ENCODE measurements around the gene TXNDC9.
"Not testable (repeated sequence)": the region's sequence is repeated elsewhere in the genome, so short reads cannot be mapped to it uniquely, and the experiment has no call there.

The TXNDC9 gene

GRCh38 chr2:99335911-99336803, at the start of gene TXNDC9:
Gene TXNDC9 (minus strand): TSS chr2:99336333. CDS start chr2:99333210, 3,123 bp downstream.
- DNase-seq: peak; percentile 98

DNA sequence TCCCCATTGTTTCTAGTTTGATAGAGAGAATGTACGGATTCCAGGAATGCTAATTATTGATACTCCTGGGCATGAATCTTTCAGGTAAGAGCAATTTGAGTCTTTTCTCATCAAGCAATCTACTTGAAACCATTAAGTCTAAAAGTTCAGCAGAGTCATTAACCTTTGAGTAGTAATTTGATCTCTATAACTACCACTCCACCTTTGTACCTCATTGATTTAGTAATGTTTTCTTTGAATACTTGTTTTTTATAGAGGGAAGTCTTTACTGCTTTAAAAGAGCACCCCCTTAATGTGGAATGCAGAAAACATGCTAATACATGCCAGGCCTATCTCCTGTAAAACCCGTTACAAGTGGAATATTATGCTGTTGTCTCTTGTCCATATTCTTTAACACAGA, 46.0 kb upstream of the TXNDC9 start:
- no peak for DNase-seq

GRCh38 chr2:99380376-99381010, 44.4 kb upstream of the TXNDC9 start:
- DNase-seq: no peak

- DNase-seq: no peak
Observed at GRCh38 chr2:99377879-99378278, 41.7 kb upstream of the TXNDC9 start.

DNA sequence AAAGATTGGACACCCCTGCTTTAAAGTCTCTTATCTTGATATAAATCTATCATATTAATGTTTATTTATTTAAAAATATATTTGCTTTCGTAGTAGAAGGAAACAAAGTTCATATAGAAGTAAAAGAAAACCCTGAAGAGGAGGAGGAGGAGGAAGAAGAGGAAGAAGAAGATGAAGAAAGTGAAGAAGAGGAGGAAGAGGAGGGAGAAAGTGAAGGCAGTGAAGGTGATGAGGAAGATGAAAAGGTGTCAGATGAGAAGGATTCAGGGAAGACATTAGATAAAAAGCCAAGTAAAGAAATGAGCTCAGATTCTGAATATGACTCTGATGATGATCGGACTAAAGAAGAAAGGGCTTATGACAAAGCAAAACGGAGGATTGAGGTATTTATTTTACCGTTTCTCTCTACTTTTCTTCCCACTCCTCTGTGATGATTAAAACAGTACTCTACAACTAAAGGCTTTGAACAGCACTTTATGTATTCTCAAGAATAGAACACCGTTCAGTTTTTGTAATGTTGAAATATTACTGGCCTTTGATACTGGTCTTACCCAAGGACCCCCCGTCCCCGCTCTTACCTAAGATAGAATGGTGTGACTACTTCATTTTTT, 40.2 kb upstream of the TXNDC9 start:
- DNase-seq: no peak

GRCh38 chr2:99374747-99375146, 38.6 kb upstream of the TXNDC9 start:
- DNase-seq: no peak

DNA sequence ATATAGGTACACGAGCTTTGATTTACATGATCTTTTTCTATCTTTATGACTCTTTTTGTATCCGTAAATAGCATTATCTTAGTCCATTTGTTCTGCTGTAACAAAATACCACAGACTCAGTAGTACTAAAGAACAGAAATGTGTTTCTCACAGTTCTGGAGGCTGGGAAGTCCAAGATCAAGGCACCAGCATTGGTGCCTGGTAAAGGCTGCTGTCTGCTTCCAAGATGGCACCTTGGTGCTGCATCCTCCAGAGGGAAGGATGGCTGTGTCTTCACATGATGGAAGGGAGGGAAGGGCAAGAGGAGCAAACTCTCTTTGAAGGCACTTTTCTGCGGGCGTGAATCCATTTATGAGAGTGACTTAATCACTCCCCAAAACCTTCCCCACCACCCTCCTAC, 37.0 kb upstream of the TXNDC9 start:
- no peak for DNase-seq

GRCh38 chr2:99368854-99369253, 32.7 kb upstream of the TXNDC9 start:
- not testable (repeated sequence) for DNase-seq

DNA sequence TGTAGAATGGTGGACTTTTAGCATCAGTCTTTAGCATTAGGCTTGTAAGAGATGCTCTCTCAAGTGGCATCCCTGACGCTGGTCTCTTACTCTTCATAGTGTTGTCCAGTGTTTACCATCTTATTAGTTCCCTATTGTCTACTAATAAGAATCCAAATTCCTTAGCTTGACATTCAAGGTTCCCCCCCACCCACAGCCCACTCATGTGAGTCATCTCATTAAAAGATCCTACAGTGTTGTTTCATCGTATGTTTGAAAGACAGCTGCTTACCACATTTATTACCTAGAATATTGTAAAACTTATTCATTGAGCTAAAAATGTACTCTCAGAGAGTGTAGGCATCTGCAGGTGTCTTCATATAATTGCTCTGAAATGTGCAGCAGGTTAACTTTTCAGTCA, 29.5 kb upstream of the TXNDC9 start:
- DNase-seq: no peak

DNA sequence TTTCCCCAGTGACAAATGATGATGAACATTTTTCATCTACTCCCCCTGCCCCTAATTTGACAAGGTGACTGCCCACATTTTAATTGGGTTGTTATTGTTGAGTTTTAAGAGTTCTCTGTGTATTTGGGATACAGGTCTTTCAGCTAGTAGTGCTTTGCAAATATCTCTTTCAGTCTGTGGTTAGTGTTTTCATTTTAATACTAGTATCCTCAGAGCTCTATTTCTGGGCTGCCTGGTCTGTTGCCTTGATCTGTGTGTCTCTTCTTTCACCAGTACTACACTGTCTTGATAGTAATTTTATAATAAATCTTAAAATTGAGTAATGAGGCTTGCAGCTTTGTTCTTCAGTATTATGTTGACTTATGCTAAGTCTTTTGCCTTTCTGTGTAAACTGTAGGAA, 20.7 kb upstream of the TXNDC9 start:
- no peak for DNase-seq

- DNase-seq: not testable (repeated sequence)
Observed at GRCh38 chr2:99354825-99355224, 18.7 kb upstream of the TXNDC9 start.

GRCh38 chr2:99354070-99354469, 17.9 kb upstream of the TXNDC9 start:
- no peak for DNase-seq

DNA sequence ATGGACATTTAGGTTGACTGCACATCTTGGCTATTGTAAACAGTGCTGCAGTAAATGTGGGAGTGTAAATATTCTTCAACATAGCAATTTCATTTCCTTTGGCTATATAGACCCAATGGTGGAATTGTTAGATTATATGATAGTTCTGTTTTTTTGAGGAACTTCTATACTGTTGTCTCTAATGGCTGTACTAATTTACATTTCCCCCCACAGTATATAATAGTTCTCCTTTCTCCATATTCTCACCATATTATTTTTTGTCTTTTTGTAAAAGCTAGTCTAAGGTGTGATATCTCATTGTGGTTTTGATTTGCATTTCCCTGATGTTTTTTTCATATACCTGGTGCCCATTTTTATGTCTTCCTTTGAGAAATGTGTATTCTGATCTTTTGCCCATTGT, 14.1 kb upstream of the TXNDC9 start:
- no peak for DNase-seq

- DNase-seq: no peak
Observed at GRCh38 chr2:99348173-99348572, 12.0 kb upstream of the TXNDC9 start.

GRCh38 chr2:99346218-99346617, 10.1 kb upstream of the TXNDC9 start:
- DNase-seq: no peak

DNA sequence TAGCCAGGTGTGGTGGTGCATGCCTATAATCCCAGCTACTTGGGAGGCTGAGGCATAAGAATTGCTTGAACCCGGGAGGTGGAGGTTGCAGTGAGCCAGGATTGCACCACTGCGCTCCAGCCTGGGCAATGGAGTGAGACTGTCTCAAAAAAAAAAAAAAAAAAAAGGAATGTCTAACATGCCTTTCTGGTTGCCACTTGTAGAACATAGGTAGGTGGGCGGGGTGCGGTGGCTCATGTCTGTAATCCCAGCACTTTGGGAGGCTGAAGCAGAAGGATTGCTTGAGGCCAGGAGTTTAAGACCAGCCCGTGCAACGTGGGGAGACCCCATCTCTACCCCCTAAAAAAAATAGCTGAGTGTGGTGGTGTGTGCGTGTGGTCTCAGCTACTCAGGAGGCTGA, 9.3 kb upstream of the TXNDC9 start:
- not testable (repeated sequence) for DNase-seq

DNA sequence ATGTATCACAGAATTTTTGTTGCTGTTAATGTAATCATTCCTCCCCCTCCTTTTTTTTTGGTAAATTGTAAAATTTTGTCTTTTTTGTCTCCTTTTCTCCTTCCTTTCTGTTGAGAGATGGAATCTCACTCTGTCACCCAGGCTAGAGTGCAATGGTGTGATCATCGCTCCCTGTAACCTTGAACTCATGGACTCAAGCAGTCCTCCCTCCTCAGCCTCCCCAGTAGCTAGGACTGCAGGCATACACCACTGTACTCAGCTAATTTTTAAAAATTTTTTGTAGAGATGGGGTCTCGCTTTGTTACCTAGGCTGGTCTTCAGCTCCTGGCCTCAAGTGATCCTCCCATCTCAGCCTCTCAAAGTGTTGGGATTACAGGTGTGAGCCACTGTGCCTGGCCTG, 6.4 kb upstream of the TXNDC9 start:
- no peak for DNase-seq

DNA sequence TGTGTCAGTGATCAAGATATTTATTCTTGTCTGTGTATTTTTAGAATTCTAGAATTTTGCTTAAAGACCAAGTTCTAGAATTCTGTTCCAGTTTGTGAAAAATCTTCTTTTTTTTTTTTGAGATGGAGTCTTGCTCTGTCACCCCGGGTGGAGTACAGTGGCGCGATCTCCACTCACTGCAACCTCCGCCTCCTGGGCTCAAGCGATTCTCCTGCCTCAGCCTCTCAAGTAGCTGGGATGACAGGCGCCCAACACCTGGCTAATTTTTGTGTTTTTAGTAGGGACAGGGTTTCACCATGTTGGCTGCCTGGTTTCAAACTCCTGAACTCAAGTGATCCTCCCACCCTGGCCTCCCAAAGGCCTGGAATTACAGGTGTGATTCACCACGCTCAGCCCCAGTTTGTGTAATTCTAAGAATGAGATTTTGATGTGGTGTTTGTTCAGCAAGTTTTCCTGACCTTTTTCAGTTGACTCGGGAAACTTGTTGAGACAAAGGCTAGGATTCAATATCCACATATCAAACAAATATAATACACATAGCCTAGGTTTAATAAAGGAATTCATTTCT, 4.6 kb upstream of the TXNDC9 start:
- DNase-seq: no peak

DNA sequence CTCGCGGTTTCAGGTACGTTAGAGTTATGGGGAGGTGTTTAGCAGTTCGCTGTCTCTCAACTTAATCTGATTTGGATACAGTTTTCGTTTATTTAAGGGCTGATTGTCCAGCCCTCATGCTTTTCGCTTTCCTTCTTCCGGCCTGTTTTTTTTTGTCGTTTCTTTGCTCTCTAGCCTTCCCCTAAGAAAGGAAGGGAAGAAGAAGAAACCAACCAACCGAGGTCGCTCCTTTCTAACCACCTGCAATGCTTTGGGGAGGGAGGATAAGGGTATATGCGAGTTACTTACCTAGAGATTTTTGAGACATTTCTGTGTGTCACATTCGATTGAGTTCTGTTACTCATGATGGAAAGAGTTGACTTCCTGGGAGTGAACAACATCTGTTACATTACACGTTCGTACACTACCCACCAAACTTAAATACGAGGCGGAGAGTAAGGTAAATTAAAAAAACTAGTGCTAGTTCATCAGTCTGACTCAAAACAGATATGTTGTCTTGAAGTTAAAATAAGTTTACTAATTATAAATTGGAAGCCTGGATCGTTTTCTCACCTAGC, 2.0 kb upstream of the TXNDC9 start:
- DNase-seq: no peak

- DNase-seq: peak; percentile 89 to 94
Observed at GRCh38 chr2:99337113-99338028, 1.2 kb upstream of the TXNDC9 start, which contains the start of gene EIF5B. Gene EIF5B (plus strand): TSS chr2:99337389. CDS start chr2:99337555, 166 bp downstream.

- DNase-seq: no peak
Observed at GRCh38 chr2:99336804-99337112, 625 bp upstream of the TXNDC9 start.

- DNase-seq: no peak
Observed at GRCh38 chr2:99325384-99325783, 10.7 kb downstream of the TXNDC9 start.

Data from hippocampal formation (tissue), 2 donors.